ENCODE measurements around the gene PDP2. TPM values are rescaled to one million over a fixed set of nuclear protein-coding genes. Genes with fewer than 3 reads are reported as not detected.

Gene PDP2
- total and polyA plus RNA-seq, 9 of the 15 experiments (the other 6 are each of a cell fraction or from before 2014, with no cell fraction given) = 2.5 to 24.3 (median 7.2) TPM

DNA sequence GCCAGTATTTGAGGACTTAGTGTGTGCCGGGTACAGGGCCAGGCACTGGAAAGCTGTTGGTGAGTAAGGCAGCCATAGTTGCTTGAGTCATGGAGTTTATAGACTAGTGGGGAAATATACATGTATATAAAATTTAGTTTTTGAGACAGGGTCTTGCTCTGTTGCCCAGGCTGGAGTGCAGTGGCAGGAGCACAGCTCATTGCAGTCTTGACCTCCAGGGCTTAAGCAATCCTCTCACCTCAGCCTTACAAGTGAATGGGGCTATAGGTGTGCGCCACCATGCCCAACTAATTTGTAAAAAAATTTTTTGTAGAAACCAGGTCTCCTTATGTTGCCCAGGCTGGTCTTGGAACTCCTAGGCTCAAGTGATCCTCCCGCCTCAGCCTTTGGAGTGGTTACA is 2.4 kb downstream of the PDP2 start:
- Histone ChIP-seq H3K4me1 (replicated peaks in 1 of 2; ENCODE audit: control insufficient read depth in 2 of 2, insufficient read depth in 2 of 2, low read length in 2 of 2) (peaks cover 30 to 43% of the 10 kb centered on the region in 2 experiments), H3K36me3 (ENCODE audit: control insufficient read depth, insufficient read depth, low read length) (peaks cover 46% of the 10 kb centered on the region), H3K9me3 (replicated peaks; ENCODE audit: control insufficient read depth, insufficient read depth, low read depth, low read length) (no peaks in the 10 kb centered on the region), H3K4me3 (no peak overlapping the region), H4K20me1 (replicated peaks; ENCODE audit: control insufficient read depth, insufficient read depth, low read length) (no peaks in the 10 kb centered on the region; the same call in none of the 2 replicates), H3K4me2 (ENCODE audit: insufficient read depth, low read length) (no peak overlapping the region), H2AFZ (ENCODE audit: low read depth, low read length) (no peak overlapping the region), H3K9ac (ENCODE audit: insufficient read depth in 1 of 2, low read depth in 2 of 2, low read length in 2 of 2) (no peak overlapping the region), H3K27me3 (ENCODE audit: control insufficient read depth in 2 of 2, insufficient read depth in 2 of 2, low read length in 2 of 2) (no peaks in the 10 kb centered on the region), H3K79me2 (ENCODE audit: control insufficient read depth, insufficient read depth, low read length) (peaks cover 20% of the 10 kb centered on the region), H3K9me1 (ENCODE audit: control insufficient read depth, insufficient read depth, low read length) (no peaks in the 10 kb centered on the region), H3K27ac (ENCODE audit: extremely low read depth, low read depth, low read length) (no peak overlapping the region)
- in situ Hi-C loops (cut with MboI) = no loop called here
- ATAC-seq (no peak), FAIRE-seq (no peak), DNase-seq (ENCODE audit: extremely low read depth in 1 of 4, low spot score in 3 of 4) (no peak)
- WGBS (ENCODE audit: insufficient coverage, low coverage, missing lambda C conversion rate) = 100% methylated on average over 3 of the region's 3 CpGs
- POLR2A ChIA-PET = interaction anchor here (1.1 kb wide), 1 partner anchor 18 kb away, joined by 3 read pairs; no protein-coding TSS in a partner anchor
- BruUV-seq (replicated peaks) = no TSS peak
- intact Hi-C loops (cut with micrococcal nuclease) = no loop called here
- CTCF ChIA-PET (ENCODE audit: low intra/inter-chr PET ratio) = no interaction called here
- TF ChIP-seq BACH1 (tag; IDR thresholded peaks at IDR 0.05) (no peak), POLR2H (tag; IDR thresholded peaks at IDR 0.05; ENCODE audit: low read depth) (no peak), TFAM (CRISPR knock-in tag; conservative IDR thresholded peaks at IDR 0.05) (no peak), TSC22D4 (tag; IDR thresholded peaks at IDR 0.05) (no peak), YY1 (IDR thresholded peaks at IDR 0.05; ENCODE audit: borderline replicate concordance in 1 of 3, control insufficient read depth in 1 of 3, extremely low read depth in 1 of 3, insufficient read depth in 3 of 3, insufficient read length in 1 of 3, insufficient replicate concordance in 2 of 3, low read depth in 1 of 3, low read length in 2 of 3) (no peak), PRMT5 (CRISPR knock-in tag; IDR thresholded peaks at IDR 0.05) (no peak), NCOA6 (IDR thresholded peaks at IDR 0.05) (no peak), CBX8 (IDR thresholded peaks at IDR 0.05; ENCODE audit: borderline replicate concordance, extremely low read depth, low read depth, low read length, poor library complexity, severe bottlenecking) (no peak), ZNF232 (CRISPR knock-in tag; IDR thresholded peaks at IDR 0.05) (no peak), HMG20B (CRISPR knock-in tag; IDR thresholded peaks at IDR 0.05) (no peak), ZBTB2 (IDR thresholded peaks at IDR 0.05) (no peak)
- TF ChIP-seq, protein P1, sequence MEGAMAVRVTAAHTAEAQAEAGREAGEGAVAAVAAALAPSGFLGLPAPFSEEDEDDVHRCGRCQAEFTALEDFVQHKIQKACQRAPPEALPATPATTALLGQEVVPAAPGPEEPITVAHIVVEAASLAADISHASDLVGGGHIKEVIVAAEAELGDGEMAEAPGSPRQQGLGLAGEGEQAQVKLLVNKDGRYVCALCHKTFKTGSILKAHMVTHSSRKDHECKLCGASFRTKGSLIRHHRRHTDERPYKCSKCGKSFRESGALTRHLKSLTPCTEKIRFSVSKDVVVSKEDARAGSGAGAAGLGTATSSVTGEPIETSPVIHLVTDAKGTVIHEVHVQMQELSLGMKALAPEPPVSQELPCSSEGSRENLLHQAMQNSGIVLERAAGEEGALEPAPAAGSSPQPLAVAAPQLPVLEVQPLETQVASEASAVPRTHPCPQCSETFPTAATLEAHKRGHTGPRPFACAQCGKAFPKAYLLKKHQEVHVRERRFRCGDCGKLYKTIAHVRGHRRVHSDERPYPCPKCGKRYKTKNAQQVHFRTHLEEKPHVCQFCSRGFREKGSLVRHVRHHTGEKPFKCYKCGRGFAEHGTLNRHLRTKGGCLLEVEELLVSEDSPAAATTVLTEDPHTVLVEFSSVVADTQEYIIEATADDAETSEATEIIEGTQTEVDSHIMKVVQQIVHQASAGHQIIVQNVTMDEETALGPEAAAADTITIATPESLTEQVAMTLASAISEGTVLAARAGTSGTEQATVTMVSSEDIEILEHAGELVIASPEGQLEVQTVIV (CRISPR knock-in tag; IDR thresholded peaks at IDR 0.05; ENCODE audit: borderline replicate concordance) = no peak
- TF ChIP-seq, protein P2, sequence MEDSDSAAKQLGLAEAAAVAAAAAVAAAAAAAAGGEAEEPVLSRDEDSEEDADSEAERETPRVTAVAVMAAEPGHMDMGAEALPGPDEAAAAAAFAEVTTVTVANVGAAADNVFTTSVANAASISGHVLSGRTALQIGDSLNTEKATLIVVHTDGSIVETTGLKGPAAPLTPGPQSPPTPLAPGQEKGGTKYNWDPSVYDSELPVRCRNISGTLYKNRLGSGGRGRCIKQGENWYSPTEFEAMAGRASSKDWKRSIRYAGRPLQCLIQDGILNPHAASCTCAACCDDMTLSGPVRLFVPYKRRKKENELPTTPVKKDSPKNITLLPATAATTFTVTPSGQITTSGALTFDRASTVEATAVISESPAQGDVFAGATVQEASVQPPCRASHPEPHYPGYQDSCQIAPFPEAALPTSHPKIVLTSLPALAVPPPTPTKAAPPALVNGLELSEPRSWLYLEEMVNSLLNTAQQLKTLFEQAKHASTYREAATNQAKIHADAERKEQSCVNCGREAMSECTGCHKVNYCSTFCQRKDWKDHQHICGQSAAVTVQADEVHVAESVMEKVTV (CRISPR knock-in tag; IDR thresholded peaks at IDR 0.05) = no peak
- TF ChIP-seq, protein P3, sequence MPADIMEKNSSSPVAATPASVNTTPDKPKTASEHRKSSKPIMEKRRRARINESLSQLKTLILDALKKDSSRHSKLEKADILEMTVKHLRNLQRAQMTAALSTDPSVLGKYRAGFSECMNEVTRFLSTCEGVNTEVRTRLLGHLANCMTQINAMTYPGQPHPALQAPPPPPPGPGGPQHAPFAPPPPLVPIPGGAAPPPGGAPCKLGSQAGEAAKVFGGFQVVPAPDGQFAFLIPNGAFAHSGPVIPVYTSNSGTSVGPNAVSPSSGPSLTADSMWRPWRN (IDR thresholded peaks at IDR 0.05; ENCODE audit: low read depth) = no peak

Measured in K562 (cell line).